NCI-H1092 (cell line): ENCODE results near the gene TBATA.

Experiments
- DNase-seq: peaks from one replicate; lab custom pipeline; 2025; lab: John Stamatoyannopoulos, UW

TBATA gene

GRCh38 chr10:70807556-70807955 lies 22.4 kb upstream of the TBATA start:
- no peak for DNase-seq

- no peak for DNase-seq
Measured at GRCh38 chr10:70806841-70807240, 21.7 kb upstream of the TBATA start.

- DNase-seq = no peak
Measured at GRCh38 chr10:70805619-70806215, 20.5 kb upstream of the TBATA start.

GRCh38 chr10:70804421-70804808 lies 19.2 kb upstream of the TBATA start:
- DNase-seq = no peak

- DNase-seq = peak; percentile 89
Measured at GRCh38 chr10:70803775-70804420, 18.7 kb upstream of the TBATA start.

GRCh38 chr10:70801854-70802253 lies 16.7 kb upstream of the TBATA start:
- DNase-seq = no peak

GRCh38 chr10:70799124-70799523 lies 13.9 kb upstream of the TBATA start:
- no peak for DNase-seq

GRCh38 chr10:70797840-70798239 lies 12.7 kb upstream of the TBATA start:
- no peak for DNase-seq

- DNase-seq = no peak
Measured at GRCh38 chr10:70795613-70796012, 10.4 kb upstream of the TBATA start.

- DNase-seq = no peak
Measured at GRCh38 chr10:70791386-70792039, 6.3 kb upstream of the TBATA start.

GRCh38 chr10:70786799-70787415 lies 1.7 kb upstream of the TBATA start:
- DNase-seq = no peak

GRCh38 chr10:70784471-70784870 lies 706 bp downstream of the TBATA start:
- DNase-seq = no peak

- DNase-seq = no peak
Measured at GRCh38 chr10:70784016-70784415, 1.2 kb downstream of the TBATA start.

- DNase-seq = no peak
Measured at GRCh38 chr10:70782746-70783680, 2.2 kb downstream of the TBATA start.

GRCh38 chr10:70782086-70782745 lies 3.0 kb downstream of the TBATA start:
- DNase-seq = no peak

- no peak for DNase-seq
Measured at GRCh38 chr10:70781461-70782051, 3.6 kb downstream of the TBATA start.

GRCh38 chr10:70780772-70781171 lies 4.4 kb downstream of the TBATA start:
- DNase-seq = no peak

GRCh38 chr10:70780370-70780760 lies 4.8 kb downstream of the TBATA start:
- DNase-seq = no peak

- no peak for DNase-seq
Measured at GRCh38 chr10:70779511-70780369, 5.4 kb downstream of the TBATA start.

GRCh38 chr10:70779088-70779487 lies 6.1 kb downstream of the TBATA start:
- no peak for DNase-seq
